K562 (cell line): Measurements from ENCODE around the gene FMOD. TPM values are rescaled to one million over a fixed set of nuclear protein-coding genes. Genes with fewer than 3 reads are reported as not detected.

Experiments
- ATAC-seq: fragments of 200-7000 bp; cut with Tn5 transposase; 3 replicates; pipeline ENCODE4 v1.9.1; 2020; ENCODE audit warnings: moderate library complexity
- BruUV-seq: library from RNA; stranded (reverse); fragments of 400-500 nt; replicated peaks from 2 replicates; lab custom pipeline; 2021; lab: Mats Ljungman, UMichigan
- CTCF ChIA-PET: fragments of 300-600 bp; formaldehyde crosslinking; extraction: SDS; loops from one replicate; lab custom pipeline; 2021; ENCODE audit warnings: low intra/inter-chr PET ratio; lab: Yijun Ruan, JAX
- POLR2A ChIA-PET: fragments of 300-600, 350-650 bp; sonication (Branson Sonifier 250); formaldehyde crosslinking; extraction: SDS; loops from one replicate; lab custom pipeline; 2021; ENCODE audit warnings: antibody characterized with exemption, inconsistent platforms; lab: Yijun Ruan, JAX
- DNase-seq, 4 experiments: peaks; one replicate each; pipeline versions ENCODE4 v3.0.0 to v3.0.0-alpha.2; 2011 to 2018; ENCODE audit warnings: low spot score in 3 of 4, mixed read lengths in 3 of 4; ENCODE audit errors: extremely low read depth in 1 of 4
- FAIRE-seq: peaks from 2 replicates; lab custom pipeline; 2011; peaks lifted over from hg19 to GRCh38; lab: Jason Lieb, UNC
- H2AFZ ChIP-seq: 2 replicates; pipeline ENCODE4 v1.6.0; 2011; ENCODE audit warnings: low read depth, low read length, control low read depth, inconsistent platforms
- H3K27ac ChIP-seq: fragments of 200-600 bp; 3 replicates; pipeline ENCODE4 v1.8.0; 2011; ENCODE audit warnings: low read depth, mild to moderate bottlenecking, control low read depth, inconsistent platforms, low read length, moderate library complexity, mixed read lengths; ENCODE audit errors: extremely low read depth
- H3K27me3 ChIP-seq, 2 experiments: fragments of 300-600 bp in 1 of 2; 2 replicates in 1 of 2; 3 replicates in 1 of 2; pipeline versions ENCODE4 v1.6.0 to v1.8.0; 2011; ENCODE audit warnings: inconsistent platforms in 2 of 2, low read length in 2 of 2, mild to moderate bottlenecking in 1 of 2, mixed read lengths in 1 of 2, moderate library complexity in 1 of 2; ENCODE audit not compliant: control insufficient read depth in 2 of 2, insufficient read depth in 2 of 2
- H3K36me3 ChIP-seq: fragments of 300-600 bp; 3 replicates; pipeline ENCODE4 v1.8.0; 2011; ENCODE audit warnings: mild to moderate bottlenecking, low read length, inconsistent platforms; ENCODE audit not compliant: control insufficient read depth, insufficient read depth
- H3K4me1 ChIP-seq, 2 experiments: fragments of 200-600 bp in 1 of 2; replicated peaks in 1 of 2; 2 replicates in 1 of 2; 3 replicates in 1 of 2; pipeline versions ENCODE4 v1.5.1 to v1.8.0; 2011; ENCODE audit warnings: inconsistent platforms in 2 of 2, low read length in 2 of 2, mild to moderate bottlenecking in 1 of 2, mixed read lengths in 1 of 2, moderate library complexity in 1 of 2; ENCODE audit not compliant: control insufficient read depth in 2 of 2, insufficient read depth in 2 of 2
- H3K4me2 ChIP-seq: 2 replicates; pipeline ENCODE4 v1.6.1; 2011; ENCODE audit warnings: low read length, control low read depth, inconsistent platforms, mixed read lengths; ENCODE audit not compliant: insufficient read depth
- H3K4me3 ChIP-seq: fragments of 200-600 bp; sonication (generic), shearing (Covaris generic); 2 replicates; pipeline ENCODE4 v1.5.1; 2016; ENCODE audit warnings: control low read depth, inconsistent platforms
- H3K79me2 ChIP-seq: fragments of 200-600 bp; 3 replicates; pipeline ENCODE4 v1.8.0; 2011; ENCODE audit warnings: low read length, inconsistent platforms; ENCODE audit not compliant: control insufficient read depth, insufficient read depth
- H3K9ac ChIP-seq, 2 experiments: 2 replicates each; pipeline versions ENCODE4 v1.6.0 to v1.6.1; 2011; ENCODE audit warnings: low read depth in 2 of 2, low read length in 2 of 2, control low read depth in 1 of 2, inconsistent platforms in 1 of 2, mild to moderate bottlenecking in 1 of 2, mixed read lengths in 1 of 2; ENCODE audit not compliant: insufficient read depth in 1 of 2
- H3K9me1 ChIP-seq: one replicate; pipeline ENCODE4 v1.6.0; 2011; ENCODE audit warnings: inconsistent platforms, mild to moderate bottlenecking, low read length, moderate library complexity; ENCODE audit not compliant: control insufficient read depth, insufficient read depth
- H3K9me3 ChIP-seq: replicated peaks from 2 replicates; pipeline ENCODE4 v1.5.1; 2011; ENCODE audit warnings: low read depth, low read length, inconsistent platforms; ENCODE audit not compliant: control insufficient read depth, insufficient read depth
- H4K20me1 ChIP-seq: replicated peaks from 2 replicates; pipeline ENCODE4 v1.6.1; 2011; ENCODE audit warnings: low read length, inconsistent platforms, mixed read lengths; ENCODE audit not compliant: control insufficient read depth, insufficient read depth
- ATF2 ChIP-seq: sonication (generic); formaldehyde crosslinking; IDR thresholded peaks from 2 replicates; pipeline ENCODE4 v1.8.1; 2022; ENCODE audit warnings: missing genetic modification reagents
- HMGXB4 ChIP-seq: sonication (generic); formaldehyde crosslinking; IDR thresholded peaks from 2 replicates; pipeline ENCODE4 v1.8.1; 2023; ENCODE audit warnings: mild to moderate bottlenecking, missing genetic modification reagents
- RREB1 ChIP-seq: fragments of 250-450 bp; sonication (Bioruptor Pico); IDR thresholded peaks from 2 replicates; pipeline ENCODE4 v1.4.0; 2020
- ZBTB2 ChIP-seq: fragments of 450-650 bp; IDR thresholded peaks from 2 replicates; pipeline ENCODE4 v1.6.1; 2016; ENCODE audit warnings: antibody characterized with exemption
- ZNF830 ChIP-seq: fragments of 250-450 bp; sonication (Bioruptor Pico); IDR thresholded peaks from 2 replicates; pipeline ENCODE4 v1.5.0; 2021; ENCODE audit warnings: mild to moderate bottlenecking
- WGBS: fragments of 100-300 bp; shearing (Covaris generic); methylation state at CpG from one replicate; pipeline ENCODE4 v1.1.6; 2016; ENCODE audit warnings: low coverage, mixed read lengths; ENCODE audit not compliant: insufficient coverage; ENCODE audit errors: missing lambda C conversion rate; 5-methylcytosine and 5-hydroxymethylcytosine counted together
- in situ Hi-C: fragments of 300-500 bp; cut with MboI; formaldehyde crosslinking; loops from 4 replicates; pipeline ENCODE4 v1.15.0; 2018; ENCODE audit warnings: inconsistent platforms, mixed read lengths
- intact Hi-C: fragments of 100-400 bp; cut with micrococcal nuclease; formaldehyde crosslinking; loops from 2 replicates; pipeline ENCODE4 v1.14.2; 2022
- polyA plus RNA-seq, 8 experiments: library from polyadenylated mRNA; depleted of rRNA in 4 of 8; stranded (reverse) in 5 of 8; unstranded in 3 of 8; fragments of >200 nt; fragmentation: Nextera tagmentation in 2 of 8; fragmentation: Illumina TruSeq in 1 of 8; extraction: Ambion mirVana in 2 of 8; extraction: Trizol in 1 of 8; gene quantifications; 2 replicates each; pipeline versions ENCODE4 v1.2.1 to v1.2.3, GENCODE V29; 2011 to 2014; ENCODE audit warnings: inconsistent platforms in 1 of 8, missing spikeins in 1 of 8
- total RNA-seq, 7 experiments: library from RNA; depleted of rRNA in 6 of 7; stranded (reverse); fragments of >200 nt in 6 of 7; fragmentation: Illumina TruSeq in 2 of 7; extraction: Trizol in 2 of 7; gene quantifications; 2 replicates each; pipeline versions ENCODE4 v1.2.1 to v1.2.3, GENCODE V29; 2011 to 2021; ENCODE audit warnings: low replicate concordance in 1 of 7

Gene FMOD
- total and polyA plus RNA-seq, 9 of the 15 experiments (the other 6 are each of a cell fraction or from before 2014, with no cell fraction given) = 0.03 to 0.13 (median 0.03) TPM; not detected in 6

- FAIRE-seq (no peak), ATAC-seq (no peak), DNase-seq (no peak)
- peaks cover 42 to 43% of the 10 kb centered on the region in 2 experiments for H3K4me1 ChIP-seq
- H3K9ac ChIP-seq = no peak overlapping the region; a peak in 1 of 4 replicates
- no peaks in the 10 kb centered on the region for H3K36me3 ChIP-seq
- BruUV-seq = no TSS peak
- peaks cover 8% of the 10 kb centered on the region for H3K9me1 ChIP-seq
- no peak overlapping the region for H2AFZ ChIP-seq
- CTCF ChIA-PET = no interaction called here
- H3K27ac ChIP-seq = no peak overlapping the region
- no peaks in the 10 kb centered on the region for H3K79me2 ChIP-seq
- 62% methylated on average over 4 of the region's 4 CpGs for WGBS
- TF ChIP-seq ZNF830 (CRISPR knock-in tag) = no peak
- no peak for TF ChIP-seq RREB1 (CRISPR knock-in tag)
- TF ChIP-seq ATF2 (CRISPR knock-in tag) = no peak
- no peak for TF ChIP-seq ZBTB2
- no peak for TF ChIP-seq HMGXB4 (CRISPR knock-in tag)
- H3K27me3 ChIP-seq = no peaks in the 10 kb centered on the region
- no peak overlapping the region for H3K4me3 ChIP-seq
- H3K4me2 ChIP-seq = no peak overlapping the region
- intact Hi-C loops (no loop called here), in situ Hi-C loops (no loop called here)
- no peaks in the 10 kb centered on the region for H3K9me3 ChIP-seq
- H4K20me1 ChIP-seq = no peaks in the 10 kb centered on the region
- POLR2A ChIA-PET = interaction anchor here (0.6 to 3.4 kb wide), 5 partner anchors 8 to 101 kb away, joined by 3 to 15 read pairs (median 3); no protein-coding TSS in a partner anchor
Observed at GRCh38 chr1:203299169-203299568, 51.8 kb downstream of the FMOD start.
